Breast epithelium (tissue), 3 donors: ENCODE data around the gene TRAF3IP1.

ENCODE experiments used
- CTCF ChIP-seq, 3 donors: fragments of 450-650 bp; IDR thresholded peaks; one replicate each; pipeline ENCODE4 v1.5.1; 2016 to 2017; ENCODE audit warnings: antibody characterized with exemption in 3 of 3, mild to moderate bottlenecking in 3 of 3, moderate library complexity in 3 of 3
- POLR2A ChIP-seq: fragments of 450-650 bp; IDR thresholded peaks from one replicate; pipeline ENCODE4 v1.6.1; 2016; ENCODE audit warnings: antibody characterized with exemption, mild to moderate bottlenecking, moderate library complexity
- POLR2AphosphoS5 ChIP-seq, 3 donors: sonication (generic); formaldehyde crosslinking; IDR thresholded peaks; one replicate each; pipeline ENCODE4 v1.6.1; 2017; ENCODE audit warnings: antibody characterized with exemption in 3 of 3

- no peak for TF ChIP-seq CTCF (IDR thresholded peaks at IDR 0.05)
- TF ChIP-seq POLR2A: no peak
- no peak for TF ChIP-seq POLR2AphosphoS5 (IDR thresholded peaks at IDR 0.05)
These were observed 1.7 kb downstream of the TRAF3IP1 start for GRCh38 chr2:238322001-238322411.
